Effector memory CD4-positive, alpha-beta T cell (primary cell): ENCODE data around the gene APOC3.
"Not testable (repeated sequence)": the region's sequence is repeated elsewhere in the genome, so short reads cannot be mapped to it uniquely, and the experiment has no call there.

Experiments used
- DNase-seq, 3 donors: peaks; one replicate each; pipeline ENCODE4 v3.0.0-alpha.2; 2020
- H3K27ac ChIP-seq: 2 replicates; pipeline ENCODE4 v1.7.0; 2013; ENCODE audit warnings: mild to moderate bottlenecking, low read length, moderate library complexity; ENCODE audit not compliant: insufficient read depth, poor library complexity, severe bottlenecking
- H3K27me3 ChIP-seq: replicated peaks from 2 replicates; pipeline ENCODE4 v1.7.0; 2013; ENCODE audit warnings: mild to moderate bottlenecking, low read length; ENCODE audit not compliant: insufficient read depth, control insufficient read depth, poor library complexity, severe bottlenecking
- H3K36me3 ChIP-seq: 2 replicates; pipeline ENCODE4 v1.7.0; 2013; ENCODE audit warnings: mild to moderate bottlenecking, low read length, moderate library complexity; ENCODE audit not compliant: control insufficient read depth, insufficient read depth
- H3K4me1 ChIP-seq: 2 replicates; pipeline ENCODE4 v1.7.0; 2013; ENCODE audit warnings: low read length, mild to moderate bottlenecking; ENCODE audit not compliant: control insufficient read depth, insufficient read depth, poor library complexity, severe bottlenecking
- H3K4me3 ChIP-seq: 2 replicates; pipeline ENCODE4 v1.7.0; 2013; ENCODE audit warnings: low read length, low read depth, mild to moderate bottlenecking; ENCODE audit not compliant: insufficient read depth, poor library complexity, severe bottlenecking
- H3K9me3 ChIP-seq: 2 replicates; pipeline ENCODE4 v1.7.0; 2013; ENCODE audit warnings: mild to moderate bottlenecking, low read length, moderate library complexity; ENCODE audit not compliant: control insufficient read depth

APOC3 gene

DNA sequence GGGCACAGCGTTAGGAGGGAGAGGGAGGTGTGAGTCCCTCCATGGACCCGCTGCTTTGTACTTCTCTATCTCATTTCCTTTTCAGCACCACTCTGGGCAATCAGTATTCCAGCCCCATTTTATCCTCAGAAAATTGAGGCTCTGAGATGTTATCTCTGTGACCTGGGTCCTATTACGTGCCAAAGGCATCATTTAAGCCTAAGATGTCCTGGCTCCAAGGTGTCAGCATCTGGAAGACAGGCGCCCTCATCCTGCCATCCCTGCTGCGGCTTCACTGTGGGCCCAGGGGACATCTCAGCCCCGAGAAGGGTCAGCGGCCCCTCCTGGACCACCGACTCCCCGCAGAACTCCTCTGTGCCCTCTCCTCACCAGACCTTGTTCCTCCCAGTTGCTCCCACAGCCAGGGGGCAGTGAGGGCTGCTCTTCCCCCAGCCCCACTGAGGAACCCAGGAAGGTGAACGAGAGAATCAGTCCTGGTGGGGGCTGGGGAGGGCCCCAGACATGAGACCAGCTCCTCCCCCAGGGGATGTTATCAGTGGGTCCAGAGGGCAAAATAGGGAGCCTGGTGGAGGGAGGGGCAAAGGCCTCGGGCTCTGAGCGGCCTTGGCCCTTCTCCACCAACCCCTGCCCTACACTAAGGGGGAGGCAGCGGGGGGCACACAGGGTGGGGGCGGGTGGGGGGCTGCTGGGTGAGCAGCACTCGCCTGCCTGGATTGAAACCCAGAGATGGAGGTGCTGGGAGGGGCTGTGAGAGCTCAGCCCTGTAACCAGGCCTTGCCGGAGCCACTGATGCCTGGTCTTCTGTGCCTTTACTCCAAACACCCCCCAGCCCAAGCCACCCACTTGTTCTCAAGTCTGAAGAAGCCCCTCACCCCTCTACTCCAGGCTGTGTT is 829 bp upstream of the APOC3 start:
- Histone ChIP-seq H3K4me3 (no peak overlapping the region), H3K9me3 (no peaks in the 10 kb centered on the region), H3K27ac (no peak overlapping the region), H3K4me1 (no peaks in the 10 kb centered on the region), H3K27me3 (no peaks in the 10 kb centered on the region), H3K36me3 (no peaks in the 10 kb centered on the region)
- no peak for DNase-seq

DNA sequence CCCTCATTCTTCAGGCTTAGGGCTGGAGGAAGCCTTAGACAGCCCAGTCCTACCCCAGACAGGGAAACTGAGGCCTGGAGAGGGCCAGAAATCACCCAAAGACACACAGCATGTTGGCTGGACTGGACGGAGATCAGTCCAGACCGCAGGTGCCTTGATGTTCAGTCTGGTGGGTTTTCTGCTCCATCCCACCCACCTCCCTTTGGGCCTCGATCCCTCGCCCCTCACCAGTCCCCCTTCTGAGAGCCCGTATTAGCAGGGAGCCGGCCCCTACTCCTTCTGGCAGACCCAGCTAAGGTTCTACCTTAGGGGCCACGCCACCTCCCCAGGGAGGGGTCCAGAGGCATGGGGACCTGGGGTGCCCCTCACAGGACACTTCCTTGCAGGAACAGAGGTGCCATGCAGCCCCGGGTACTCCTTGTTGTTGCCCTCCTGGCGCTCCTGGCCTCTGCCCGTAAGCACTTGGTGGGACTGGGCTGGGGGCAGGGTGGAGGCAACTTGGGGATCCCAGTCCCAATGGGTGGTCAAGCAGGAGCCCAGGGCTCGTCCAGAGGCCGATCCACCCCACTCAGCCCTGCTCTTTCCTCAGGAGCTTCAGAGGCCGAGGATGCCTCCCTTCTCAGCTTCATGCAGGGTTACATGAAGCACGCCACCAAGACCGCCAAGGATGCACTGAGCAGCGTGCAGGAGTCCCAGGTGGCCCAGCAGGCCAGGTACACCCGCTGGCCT is 641 bp downstream of the APOC3 start:
- no peak for DNase-seq
- no peaks in the 10 kb centered on the region for H3K27me3 ChIP-seq
- peaks cover 2% of the 10 kb centered on the region for H3K4me1 ChIP-seq
- H3K4me3 ChIP-seq: no peak overlapping the region
- H3K9me3 ChIP-seq: no peaks in the 10 kb centered on the region
- no peaks in the 10 kb centered on the region for H3K36me3 ChIP-seq
- H3K27ac ChIP-seq: no peak overlapping the region

DNA sequence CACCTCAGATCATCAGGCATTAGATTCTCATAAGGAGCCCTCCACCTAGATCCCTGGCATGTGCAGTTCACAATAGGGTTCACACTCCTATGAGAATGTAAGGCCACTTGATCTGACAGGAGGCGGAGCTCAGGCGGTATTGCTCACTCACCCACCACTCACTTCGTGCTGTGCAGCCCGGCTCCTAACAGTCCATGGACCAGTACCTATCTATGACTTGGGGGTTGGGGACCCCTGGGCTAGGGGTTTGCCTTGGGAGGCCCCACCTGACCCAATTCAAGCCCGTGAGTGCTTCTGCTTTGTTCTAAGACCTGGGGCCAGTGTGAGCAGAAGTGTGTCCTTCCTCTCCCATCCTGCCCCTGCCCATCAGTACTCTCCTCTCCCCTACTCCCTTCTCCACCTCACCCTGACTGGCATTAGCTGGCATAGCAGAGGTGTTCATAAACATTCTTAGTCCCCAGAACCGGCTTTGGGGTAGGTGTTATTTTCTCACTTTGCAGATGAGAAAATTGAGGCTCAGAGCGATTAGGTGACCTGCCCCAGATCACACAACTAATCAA is 2.2 kb downstream of the APOC3 start:
- peaks cover 9% of the 10 kb centered on the region for H3K4me1 ChIP-seq
- H3K27me3 ChIP-seq: no peaks in the 10 kb centered on the region
- H3K9me3 ChIP-seq: no peaks in the 10 kb centered on the region
- no peak overlapping the region for H3K27ac ChIP-seq
- no peak for DNase-seq
- no peaks in the 10 kb centered on the region for H3K36me3 ChIP-seq
- H3K4me3 ChIP-seq: no peak overlapping the region

DNA sequence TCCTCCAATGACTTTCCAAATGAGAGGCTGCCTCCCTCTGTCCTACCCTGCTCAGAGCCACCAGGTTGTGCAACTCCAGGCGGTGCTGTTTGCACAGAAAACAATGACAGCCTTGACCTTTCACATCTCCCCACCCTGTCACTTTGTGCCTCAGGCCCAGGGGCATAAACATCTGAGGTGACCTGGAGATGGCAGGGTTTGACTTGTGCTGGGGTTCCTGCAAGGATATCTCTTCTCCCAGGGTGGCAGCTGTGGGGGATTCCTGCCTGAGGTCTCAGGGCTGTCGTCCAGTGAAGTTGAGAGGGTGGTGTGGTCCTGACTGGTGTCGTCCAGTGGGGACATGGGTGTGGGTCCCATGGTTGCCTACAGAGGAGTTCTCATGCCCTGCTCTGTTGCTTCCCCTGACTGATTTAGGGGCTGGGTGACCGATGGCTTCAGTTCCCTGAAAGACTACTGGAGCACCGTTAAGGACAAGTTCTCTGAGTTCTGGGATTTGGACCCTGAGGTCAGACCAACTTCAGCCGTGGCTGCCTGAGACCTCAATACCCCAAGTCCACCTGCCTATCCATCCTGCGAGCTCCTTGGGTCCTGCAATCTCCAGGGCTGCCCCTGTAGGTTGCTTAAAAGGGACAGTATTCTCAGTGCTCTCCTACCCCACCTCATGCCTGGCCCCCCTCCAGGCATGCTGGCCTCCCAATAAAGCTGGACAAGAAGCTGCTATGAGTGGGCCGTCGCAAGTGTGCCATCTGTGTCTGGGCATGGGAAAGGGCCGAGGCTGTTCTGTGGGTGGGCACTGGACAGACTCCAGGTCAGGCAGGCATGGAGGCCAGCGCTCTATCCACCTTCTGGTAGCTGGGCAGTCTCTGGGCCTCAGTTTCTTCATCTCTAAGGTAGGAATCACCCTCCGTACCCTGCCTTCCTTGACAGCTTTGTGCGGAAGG is 2.9 kb downstream of the APOC3 start:
- Histone ChIP-seq H3K4me1 (peaks cover 9% of the 10 kb centered on the region), H3K36me3 (no peaks in the 10 kb centered on the region), H3K27ac (no peak overlapping the region), H3K9me3 (no peaks in the 10 kb centered on the region), H3K27me3 (no peaks in the 10 kb centered on the region), H3K4me3 (no peak overlapping the region)
- DNase-seq: no peak

DNA sequence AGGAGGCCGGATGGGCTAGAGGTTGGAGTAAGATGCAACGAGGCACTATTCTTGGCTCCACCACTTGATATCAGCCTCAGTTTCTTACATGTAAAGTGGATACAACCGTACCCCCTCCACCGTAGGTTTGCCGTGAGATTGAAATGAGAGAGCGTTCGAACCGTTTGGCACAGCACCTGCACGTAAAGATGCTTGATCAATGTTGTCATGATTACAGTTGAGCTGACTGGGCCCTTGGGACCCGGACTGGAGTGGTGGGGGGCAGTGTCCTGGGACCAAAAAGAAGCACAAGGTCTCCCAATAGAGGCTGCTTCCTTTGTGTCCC is 3.7 kb downstream of the APOC3 start:
- DNase-seq: no peak
- no peak overlapping the region for H3K4me3 ChIP-seq
- H3K9me3 ChIP-seq: no peaks in the 10 kb centered on the region
- peaks cover 9% of the 10 kb centered on the region for H3K4me1 ChIP-seq
- H3K27me3 ChIP-seq: no peaks in the 10 kb centered on the region
- no peaks in the 10 kb centered on the region for H3K36me3 ChIP-seq
- H3K27ac ChIP-seq: no peak overlapping the region

DNA sequence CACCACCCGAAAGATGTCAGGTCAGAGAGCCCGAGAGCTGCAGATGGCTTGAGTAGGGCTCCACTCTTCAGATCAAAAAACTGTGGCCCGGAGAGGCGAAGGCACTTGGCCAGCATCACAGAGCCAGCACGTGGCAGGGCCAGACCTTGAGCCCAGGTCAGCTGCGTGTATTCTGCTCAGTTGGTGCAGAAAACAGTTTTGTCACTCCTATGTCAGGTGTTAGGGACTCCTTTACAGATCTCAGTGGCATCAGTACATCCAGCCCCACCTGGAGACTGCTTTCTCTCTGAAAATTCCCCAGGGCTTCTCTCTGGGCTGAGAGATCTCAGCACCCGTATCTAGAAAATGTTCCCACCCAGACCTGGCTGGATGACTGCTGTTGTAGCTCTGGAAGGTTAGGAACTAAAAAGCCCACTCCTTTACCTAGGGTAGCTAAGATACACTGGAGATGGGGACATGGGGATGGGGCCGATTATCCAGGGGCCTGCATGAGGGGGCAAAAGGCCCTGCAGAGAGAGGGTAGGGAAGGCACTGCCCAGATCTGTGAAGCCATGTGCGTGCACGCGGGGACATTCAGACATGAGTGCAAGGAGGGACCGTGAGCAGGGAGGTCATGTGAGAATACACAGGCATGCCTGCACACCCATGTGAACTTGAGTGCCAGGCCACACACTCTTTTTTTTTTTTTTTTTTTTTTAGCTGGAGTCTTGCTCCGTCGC is 4.3 kb downstream of the APOC3 start:
- Histone ChIP-seq H3K36me3 (no peaks in the 10 kb centered on the region), H3K4me3 (no peak overlapping the region), H3K9me3 (no peaks in the 10 kb centered on the region), H3K27ac (no peak overlapping the region), H3K4me1 (peaks cover 9% of the 10 kb centered on the region), H3K27me3 (no peaks in the 10 kb centered on the region)
- no peak for DNase-seq

DNA sequence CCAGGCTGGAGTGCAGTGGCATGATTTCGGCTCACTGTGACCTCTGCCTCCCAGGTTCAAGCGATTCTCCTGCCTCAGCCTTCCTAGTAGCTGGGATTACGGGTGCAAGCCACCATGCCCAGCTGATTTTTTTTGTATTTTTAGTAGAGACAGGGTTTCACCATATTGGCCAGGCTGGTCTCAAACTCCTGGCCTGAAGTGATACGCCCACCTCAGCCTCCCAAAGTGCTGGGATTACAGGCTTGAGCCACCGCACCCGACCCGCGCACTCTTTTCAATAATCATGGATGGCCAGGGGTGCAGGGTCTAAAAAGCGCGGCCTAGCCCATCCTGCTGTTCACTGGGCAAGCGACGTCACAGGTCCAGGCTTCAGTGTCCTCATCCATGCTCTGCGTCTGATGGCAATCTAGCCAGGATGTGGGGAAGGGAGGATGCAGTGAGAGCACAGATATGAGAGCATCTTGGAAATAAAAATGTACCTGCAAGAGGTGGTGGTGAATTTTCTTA is 4.9 kb downstream of the APOC3 start:
- H3K27me3 ChIP-seq, H3K9me3 ChIP-seq, H3K36me3 ChIP-seq, H3K27ac ChIP-seq, DNase-seq, H3K4me3 ChIP-seq, H3K4me1 ChIP-seq: not testable (repeated sequence)

DNA sequence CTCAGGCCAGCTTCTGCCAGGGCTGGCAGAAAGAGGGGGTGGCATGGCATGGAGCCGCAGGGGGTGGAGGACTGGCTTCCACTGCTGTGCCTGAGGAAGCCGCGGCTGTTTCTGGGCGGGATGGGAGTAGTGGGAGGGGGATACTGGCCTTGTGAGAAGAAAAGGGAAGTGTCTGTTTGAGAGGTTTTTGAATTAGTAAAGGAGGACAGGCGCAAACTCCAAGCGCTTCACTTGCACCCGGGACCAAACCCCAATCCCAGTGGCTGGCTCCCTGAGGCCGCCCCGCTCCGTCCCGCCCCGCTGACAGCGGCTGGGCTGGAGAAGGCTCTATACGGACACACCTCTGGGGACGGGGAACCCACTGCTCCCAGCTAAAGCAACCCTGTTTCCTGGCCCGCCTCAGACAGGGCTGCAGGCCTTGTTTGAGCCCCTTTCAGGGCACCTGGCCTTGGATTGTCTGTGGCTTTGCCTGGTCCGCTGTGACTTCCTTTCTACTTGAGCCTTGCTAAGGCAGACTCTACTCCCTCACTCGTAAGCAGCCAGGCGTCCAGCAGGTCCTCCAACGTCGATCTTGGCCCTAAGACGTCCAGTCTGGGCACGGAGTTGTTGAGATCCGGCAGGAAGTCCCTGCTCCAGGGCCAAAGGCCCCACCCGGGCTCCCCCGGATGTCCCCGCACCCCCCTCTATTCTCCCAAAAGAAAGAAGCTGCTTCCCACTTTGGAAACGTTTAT is 5.5 kb downstream of the APOC3 start:
- Histone ChIP-seq H3K4me1 (peaks cover 9% of the 10 kb centered on the region), H3K36me3 (no peaks in the 10 kb centered on the region), H3K27me3 (no peaks in the 10 kb centered on the region), H3K9me3 (no peaks in the 10 kb centered on the region), H3K4me3 (peak overlapping the region; percentile 50), H3K27ac (no peak overlapping the region)
- DNase-seq: no peak
